Lower leg skin (tissue), 4 donors: ENCODE results near the gene IL24. TPM values are rescaled to one million over a fixed set of nuclear protein-coding genes. Genes with fewer than 3 reads are reported as not detected.
A peak's percentile ranks its signal among the peaks of the same experiment; 100 is the strongest.

Source experiments
- DNase-seq, 2 donors: peaks; one replicate each; pipeline ENCODE4 v3.0.0-alpha.2; 2019; ENCODE audit warnings: low spot score in 2 of 2
- H3K4me3 ChIP-seq: fragments of 200-600 bp; sonication (generic); 2 replicates; pipeline ENCODE4 v1.5.1; 2017; ENCODE audit warnings: mild to moderate bottlenecking, low read depth; ENCODE audit not compliant: poor library complexity, severe bottlenecking
- POLR2A ChIP-seq, 2 donors: fragments of 450-650 bp; IDR thresholded peaks; one replicate each; pipeline ENCODE4 v1.6.1; 2016 to 2017; ENCODE audit warnings: antibody characterized with exemption in 2 of 2, mild to moderate bottlenecking in 1 of 2, moderate library complexity in 1 of 2
- WGBS, 2 donors: methylation state at CpG; one replicate each; pipeline ENCODE4 v1.1.5; 2018; 5-methylcytosine and 5-hydroxymethylcytosine counted together
- intact Hi-C: fragments of 100-400 bp; cut with DNase I; formaldehyde crosslinking; loops from one replicate; pipeline ENCODE4 v1.15.0; 2023; ENCODE audit warnings: low total_unique reads
- total RNA-seq, 4 donors: library from RNA; depleted of rRNA; stranded (reverse); fragments of >200 nt; gene quantifications; one replicate each; pipeline ENCODE4 v1.1.0, GENCODE V29; 2016
- TF ChIP-seq, protein P1 (sequence below), 3 donors: fragments of 450-650 bp; IDR thresholded peaks; one replicate each; pipeline ENCODE4 v1.5.1; 2016; ENCODE audit warnings: antibody characterized with exemption in 3 of 3, mild to moderate bottlenecking in 3 of 3, moderate library complexity in 2 of 3

The IL24 gene
- total RNA-seq, 4 donors from 2014 or later = not detected

DNA sequence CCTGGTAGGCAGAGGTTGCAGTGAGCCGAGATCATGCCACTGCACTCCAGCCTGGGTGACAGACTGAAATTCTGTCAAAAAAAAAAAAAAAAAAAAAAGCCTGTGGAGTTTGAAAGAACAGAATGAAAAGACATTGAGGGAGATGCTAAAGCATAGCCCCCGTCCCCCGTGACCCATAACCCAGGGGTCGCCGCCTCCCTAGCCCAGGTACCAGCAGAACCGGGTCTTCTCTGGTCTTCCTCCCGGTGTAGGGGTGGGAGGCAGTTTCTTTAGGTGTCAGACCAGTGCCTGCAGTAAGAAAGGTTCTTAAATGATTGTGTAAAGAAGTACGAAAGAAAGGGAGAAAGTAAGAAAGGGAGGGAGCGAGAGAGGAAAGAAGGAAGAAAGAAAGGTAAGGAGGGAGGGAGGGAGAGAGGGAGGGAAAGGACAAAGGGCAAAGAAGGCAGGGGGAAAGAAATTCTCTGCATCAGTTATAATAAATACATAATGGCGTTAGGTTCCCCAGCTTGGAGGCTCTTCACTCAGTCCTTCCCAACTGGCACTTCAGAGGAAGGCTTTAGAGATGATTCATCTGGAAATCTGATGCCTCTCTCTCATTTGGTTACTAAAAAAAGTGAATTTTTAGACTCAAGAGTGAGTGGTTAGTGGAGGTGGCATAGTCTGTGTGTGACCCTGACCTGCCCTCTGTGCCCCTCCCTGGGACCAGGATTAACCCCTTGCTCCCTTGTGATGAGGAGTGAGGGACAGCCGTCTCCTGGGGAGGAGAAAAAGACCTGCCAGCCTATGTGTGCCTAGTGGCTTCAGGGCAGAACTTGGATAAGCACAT lies 1.1 kb downstream of the IL24 start:
- 69 to 81% methylated on average over 11 of the region's 11 CpGs for WGBS, 2 donors

DNA sequence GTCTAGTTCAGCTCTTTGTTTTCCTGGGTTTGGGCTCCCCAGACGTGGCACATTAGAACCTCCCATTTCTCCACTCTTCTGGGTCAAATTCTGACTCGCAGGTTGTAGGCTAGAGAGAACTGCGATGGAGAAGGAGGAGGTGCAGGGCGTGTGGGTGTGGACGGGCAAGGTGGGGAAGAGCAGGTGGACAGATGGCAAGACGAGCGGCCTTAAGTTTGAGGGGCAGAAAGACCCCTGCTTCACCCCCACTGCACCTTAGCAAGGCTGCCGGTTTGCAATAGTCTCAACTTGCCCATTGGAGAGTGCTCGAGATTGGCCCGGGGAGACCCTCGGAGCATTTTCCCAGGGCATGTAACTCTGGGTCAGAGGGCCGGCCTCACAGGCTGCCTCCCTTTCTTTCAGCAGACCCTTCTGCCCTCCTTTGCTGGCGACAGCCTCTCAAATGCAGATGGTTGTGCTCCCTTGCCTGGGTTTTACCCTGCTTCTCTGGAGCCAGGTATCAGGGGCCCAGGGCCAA lies 1.7 kb downstream of the IL24 start:
- TF ChIP-seq POLR2A (IDR thresholded peaks at IDR 0.05) = no peak
- TF ChIP-seq, protein P1, sequence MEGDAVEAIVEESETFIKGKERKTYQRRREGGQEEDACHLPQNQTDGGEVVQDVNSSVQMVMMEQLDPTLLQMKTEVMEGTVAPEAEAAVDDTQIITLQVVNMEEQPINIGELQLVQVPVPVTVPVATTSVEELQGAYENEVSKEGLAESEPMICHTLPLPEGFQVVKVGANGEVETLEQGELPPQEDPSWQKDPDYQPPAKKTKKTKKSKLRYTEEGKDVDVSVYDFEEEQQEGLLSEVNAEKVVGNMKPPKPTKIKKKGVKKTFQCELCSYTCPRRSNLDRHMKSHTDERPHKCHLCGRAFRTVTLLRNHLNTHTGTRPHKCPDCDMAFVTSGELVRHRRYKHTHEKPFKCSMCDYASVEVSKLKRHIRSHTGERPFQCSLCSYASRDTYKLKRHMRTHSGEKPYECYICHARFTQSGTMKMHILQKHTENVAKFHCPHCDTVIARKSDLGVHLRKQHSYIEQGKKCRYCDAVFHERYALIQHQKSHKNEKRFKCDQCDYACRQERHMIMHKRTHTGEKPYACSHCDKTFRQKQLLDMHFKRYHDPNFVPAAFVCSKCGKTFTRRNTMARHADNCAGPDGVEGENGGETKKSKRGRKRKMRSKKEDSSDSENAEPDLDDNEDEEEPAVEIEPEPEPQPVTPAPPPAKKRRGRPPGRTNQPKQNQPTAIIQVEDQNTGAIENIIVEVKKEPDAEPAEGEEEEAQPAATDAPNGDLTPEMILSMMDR (IDR thresholded peaks at IDR 0.05) = no peak
- H3K4me3 ChIP-seq = no peak overlapping the region
- DNase-seq = peak in 1 of 2 donors; percentile 80
- 79% methylated on average over 13 of the region's 13 CpGs for WGBS, 2 donors
- intact Hi-C loops = no loop called here

More for the DNA sequence above, 1.1 kb downstream of the IL24 start:
- intact Hi-C loops = no loop called here
- peak in 1 of 2 donors; percentile 42 for DNase-seq
- no peak overlapping the region for H3K4me3 ChIP-seq
- no peak for TF ChIP-seq POLR2A (IDR thresholded peaks at IDR 0.05)
- TF ChIP-seq, protein P1 (IDR thresholded peaks at IDR 0.05) = no peak

DNA sequence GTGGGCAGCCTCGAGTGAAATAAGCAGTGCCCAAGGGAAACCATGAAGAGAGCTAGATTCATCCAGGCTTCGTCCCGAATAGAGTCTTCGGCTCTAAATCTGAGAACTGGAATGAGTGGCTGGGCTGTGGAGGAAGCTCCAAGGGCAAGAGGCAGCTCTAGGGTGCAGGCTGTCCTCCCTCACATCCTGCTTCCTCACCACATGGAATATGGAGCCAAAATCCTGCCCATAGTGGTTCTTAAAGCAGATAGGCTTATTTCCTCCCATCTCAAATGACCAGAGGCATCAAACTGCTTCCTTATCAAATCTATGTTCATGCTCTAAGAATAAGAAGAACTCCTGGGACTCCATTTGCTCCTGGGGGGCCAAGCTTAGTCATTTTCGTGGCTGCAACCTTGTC lies 2.5 kb downstream of the IL24 start:
- TF ChIP-seq POLR2A (IDR thresholded peaks at IDR 0.05) = no peak
- TF ChIP-seq, protein P1 (IDR thresholded peaks at IDR 0.05) = no peak
- 71 to 85% methylated on average over 5 of the region's 5 CpGs for WGBS, 2 donors
- intact Hi-C loops = no loop called here

DNA sequence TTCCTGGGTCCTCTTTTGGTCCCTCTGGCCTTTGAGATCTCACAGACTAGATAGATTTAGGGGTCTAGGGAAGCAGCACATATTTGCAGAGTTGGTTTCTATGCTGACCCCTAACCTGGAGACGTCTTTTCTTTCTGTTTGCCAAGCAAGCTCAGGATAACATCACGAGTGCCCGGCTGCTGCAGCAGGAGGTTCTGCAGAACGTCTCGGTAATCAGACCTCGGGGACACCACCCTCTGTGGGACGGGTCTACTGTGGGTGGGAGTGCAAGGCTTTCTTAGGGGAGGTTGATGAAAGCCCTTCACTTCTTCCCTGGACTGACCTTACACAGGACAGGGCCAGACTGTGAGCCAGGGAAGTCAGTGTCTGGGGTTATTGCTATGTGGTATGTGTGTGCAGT lies 2.9 kb downstream of the IL24 start:
- intact Hi-C loops = no loop called here
- H3K4me3 ChIP-seq = no peak overlapping the region
- TF ChIP-seq, protein P1 (IDR thresholded peaks at IDR 0.05) = no peak
- no peak for TF ChIP-seq POLR2A (IDR thresholded peaks at IDR 0.05)
- 91 to 97% methylated on average over 7 of the region's 7 CpGs for WGBS, 2 donors
- DNase-seq = peak in 1 of 2 donors; percentile 57

More for the DNA sequence above, 2.5 kb downstream of the IL24 start:
- DNase-seq = peak in 1 of 2 donors; percentile 26
- no peak overlapping the region for H3K4me3 ChIP-seq

DNA sequence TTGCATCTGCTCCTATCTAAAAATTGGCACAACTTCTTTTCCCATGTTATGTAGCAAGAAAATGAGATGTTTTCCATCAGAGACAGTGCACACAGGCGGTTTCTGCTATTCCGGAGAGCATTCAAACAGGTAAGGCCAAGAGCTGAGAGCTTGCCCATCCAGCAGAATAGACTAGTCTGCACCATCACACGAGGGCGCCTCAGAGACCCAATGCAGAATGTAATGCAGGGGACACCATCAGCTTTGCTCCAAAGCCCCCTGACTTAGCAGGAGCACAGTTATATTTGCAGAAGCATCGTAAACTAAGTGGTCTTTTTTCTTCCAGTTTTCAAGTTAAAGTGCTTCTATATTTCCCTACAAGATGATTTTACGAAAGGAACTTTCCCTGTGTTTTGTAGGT lies 4.7 kb downstream of the IL24 start:
- intact Hi-C loops = no loop called here
- TF ChIP-seq POLR2A (IDR thresholded peaks at IDR 0.05) = no peak
- TF ChIP-seq, protein P1 (IDR thresholded peaks at IDR 0.05) = no peak
- DNase-seq = peak in 1 of 2 donors; percentile 56
- no peak overlapping the region for H3K4me3 ChIP-seq
- 86 to 91% methylated on average over 6 of the region's 6 CpGs for WGBS, 2 donors
